HG02763 (cell line): ENCODE data around the gene KDELR1.

Experiments
- ATAC-seq: cut with Tn5 transposase; IDR thresholded peaks from one replicate; pipeline ENCODE4 v1.9.1; 2021; ENCODE audit warnings: mild to moderate bottlenecking, moderate library complexity; ENCODE audit not compliant: unreplicated experiment

The KDELR1 gene

GRCh38 chr19:48391100-48392005, at the start of gene KDELR1:
TSS of gene KDELR1 (minus strand) at chr19:48391551. CDS start at chr19:48391358, 193 bp downstream.
- ATAC-seq: peak; percentile 74

GRCh38 chr19:48436586-48436985, 45.2 kb upstream of the KDELR1 start:
- no peak for ATAC-seq

- no peak for ATAC-seq
Measured at GRCh38 chr19:48433337-48433736, 42.0 kb upstream of the KDELR1 start.

- ATAC-seq: no peak
Measured at GRCh38 chr19:48428670-48429069, 37.3 kb upstream of the KDELR1 start.

GRCh38 chr19:48424694-48425219, 33.4 kb upstream of the KDELR1 start:
- no peak for ATAC-seq

GRCh38 chr19:48421548-48421947, 30.2 kb upstream of the KDELR1 start:
- no peak for ATAC-seq

GRCh38 chr19:48419158-48419920, 28.0 kb upstream of the KDELR1 start:
- peak; percentile 67 for ATAC-seq

GRCh38 chr19:48418317-48419064, 27.1 kb upstream of the KDELR1 start:
- ATAC-seq: no peak

GRCh38 chr19:48417421-48417820, 26.1 kb upstream of the KDELR1 start:
- ATAC-seq: no peak

GRCh38 chr19:48415806-48416221, 24.5 kb upstream of the KDELR1 start:
- no peak for ATAC-seq

GRCh38 chr19:48415395-48415794, 24.0 kb upstream of the KDELR1 start:
- ATAC-seq: no peak

- no peak for ATAC-seq
Measured at GRCh38 chr19:48413879-48414587, 22.7 kb upstream of the KDELR1 start.

GRCh38 chr19:48405850-48406249, 14.5 kb upstream of the KDELR1 start:
- ATAC-seq: no peak

GRCh38 chr19:48405010-48405659, 13.8 kb upstream of the KDELR1 start:
- no peak for ATAC-seq

- no peak for ATAC-seq
Measured at GRCh38 chr19:48403606-48404005, 12.3 kb upstream of the KDELR1 start.

GRCh38 chr19:48401287-48401686, 9.9 kb upstream of the KDELR1 start:
- ATAC-seq: no peak

- ATAC-seq: no peak
Measured at GRCh38 chr19:48400018-48400742, 8.8 kb upstream of the KDELR1 start.

GRCh38 chr19:48398375-48399235, 7.3 kb upstream of the KDELR1 start:
- peak; percentile 51 for ATAC-seq
